PFSK-1 (cell line): ENCODE data around the gene ANO9.

Experiments
- FOXP2 ChIP-seq: optimal IDR thresholded peaks from 2 replicates; pipeline ENCODE3; 2011; ENCODE audit warnings: borderline replicate concordance, control low read depth, inconsistent platforms; ENCODE audit not compliant: insufficient read depth; ENCODE audit errors: extremely low read length, extremely low read depth
- POLR2AphosphoS5 ChIP-seq: IDR thresholded peaks from 2 replicates; pipeline ENCODE4 v1.6.1; 2012; ENCODE audit warnings: low read depth, mild to moderate bottlenecking, control low read depth, low read length, moderate library complexity
- REST ChIP-seq, 2 experiments: IDR thresholded peaks; 2 replicates each; pipeline versions ENCODE4 v1.6.1 to v1.8.0; 2011 to 2012; ENCODE audit warnings: low read depth in 2 of 2, low read length in 2 of 2, control low read depth in 1 of 2, inconsistent platforms in 1 of 2, mild to moderate bottlenecking in 1 of 2, moderate library complexity in 1 of 2; ENCODE audit not compliant: insufficient read depth in 1 of 2
- SIN3A ChIP-seq: IDR thresholded peaks from 2 replicates; pipeline ENCODE4 v1.6.1; 2012; ENCODE audit warnings: mild to moderate bottlenecking, low read length, moderate library complexity, borderline replicate concordance; ENCODE audit not compliant: insufficient read depth
- TAF1 ChIP-seq: IDR thresholded peaks from 2 replicates; pipeline ENCODE4 v1.6.1; 2012; ENCODE audit warnings: low read length, control low read depth, borderline replicate concordance; ENCODE audit not compliant: insufficient read depth

DNA sequence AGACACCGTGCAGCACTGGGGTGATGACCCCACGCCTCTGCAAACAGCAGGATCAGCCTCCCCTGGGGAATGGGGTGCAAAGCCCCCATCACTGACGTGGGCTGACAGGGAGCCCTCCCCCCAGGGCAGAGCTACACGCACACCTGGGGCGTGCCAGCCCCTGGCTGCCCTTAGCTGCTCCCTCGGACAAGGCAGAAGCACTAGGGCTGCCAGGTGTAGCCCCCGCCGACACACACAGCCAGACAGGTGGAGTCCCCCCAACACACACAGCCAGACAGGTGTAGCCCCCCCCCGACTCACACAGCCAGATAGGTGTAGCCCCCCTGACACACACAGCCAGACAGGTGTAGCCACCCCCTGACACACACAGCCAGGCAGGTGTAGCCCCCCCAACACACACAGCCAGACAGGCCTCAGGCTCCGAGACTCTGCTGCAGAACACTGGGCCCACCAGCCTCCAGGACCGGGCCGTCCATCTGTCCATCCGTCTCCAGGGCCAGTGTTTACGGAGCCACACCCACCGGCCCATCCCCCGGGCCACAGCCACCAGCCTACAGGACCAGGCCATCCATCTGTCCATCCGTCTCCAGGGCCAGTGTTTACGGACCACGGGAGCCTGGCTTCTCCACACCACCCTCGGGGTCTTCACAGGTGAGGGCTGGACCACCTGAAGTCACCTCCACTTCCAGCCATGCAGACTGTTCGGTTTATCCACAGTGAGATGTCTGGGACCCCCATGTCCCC, 3.5 kb downstream of the ANO9 start:
- TF ChIP-seq POLR2AphosphoS5 (no peak), FOXP2 (no peak), SIN3A (no peak), TAF1 (no peak), REST (IDR thresholded peaks at IDR 0.05; ENCODE audit: insufficient read depth in 1 of 2, low read depth in 2 of 2, low read length in 2 of 2) (no peak)
